ENCODE measurements around the gene PHYHD1.

The PHYHD1 gene

GRCh38 chr9:128884164-128884563 lies 36.6 kb upstream of the PHYHD1 start:
- intact Hi-C loops (cut with DNase I; ENCODE audit: low total_unique reads): loop anchor here (5.0 kb wide), 1 partner anchor 38 kb away; the partner anchor contains the start of gene PHYHD1

GRCh38 chr9:128885376-128885775 lies 35.4 kb upstream of the PHYHD1 start:
- TF ChIP-seq CTCF (IDR thresholded peaks at IDR 0.05): no peak
- Histone ChIP-seq H3K4me1 (peaks cover 0 to 75% (median 65%) of the 10 kb centered on the region in 4 donors), H3K27ac (peak overlapping the region; percentile 94 to 98), H3K36me3 (peaks cover 5 to 57% (median 33%) of the 10 kb centered on the region in 3 donors), H3K27me3 (no peaks in the 10 kb centered on the region), H3K9me3 (no peaks in the 10 kb centered on the region), H3K4me3 (peak overlapping the region in 1 of 2 donors; percentile 96)
- no peak for DNase-seq
- intact Hi-C loops (cut with DNase I; ENCODE audit: low total_unique reads): no loop called here

More at GRCh38 chr9:128884164-128884563, 36.6 kb upstream of the PHYHD1 start:
- peak overlapping the region; percentile 84 to 96 for H3K4me3 ChIP-seq
- peak overlapping the region; percentile 94 to 98 for H3K27ac ChIP-seq
- no peak for TF ChIP-seq CTCF (IDR thresholded peaks at IDR 0.05)
- no peaks in the 10 kb centered on the region for H3K9me3 ChIP-seq
- no peaks in the 10 kb centered on the region for H3K27me3 ChIP-seq
- H3K4me1 ChIP-seq: peaks cover 0 to 81% (median 65%) of the 10 kb centered on the region in 4 donors
- H3K36me3 ChIP-seq: peaks cover 5 to 44% (median 26%) of the 10 kb centered on the region in 3 donors
- DNase-seq: no peak

GRCh38 chr9:128885798-128886197 lies 35.0 kb upstream of the PHYHD1 start:
- H3K27ac ChIP-seq: peak overlapping the region; percentile 94 to 98

GRCh38 chr9:128886211-128886891 lies 34.4 kb upstream of the PHYHD1 start:
- no peak for TF ChIP-seq CTCF (IDR thresholded peaks at IDR 0.05)
- Histone ChIP-seq H3K4me3 (peak overlapping the region in 1 of 2 donors; percentile 96), H3K4me1 (peaks cover under 1 to 78% (median 67%) of the 10 kb centered on the region in 4 donors), H3K27ac (peak overlapping the region; percentile 94 to 98), H3K36me3 (peaks cover 5 to 60% (median 33%) of the 10 kb centered on the region in 3 donors), H3K9me3 (no peaks in the 10 kb centered on the region), H3K27me3 (no peaks in the 10 kb centered on the region)
- no peak for DNase-seq
- intact Hi-C loops (cut with DNase I; ENCODE audit: low total_unique reads): no loop called here

More at GRCh38 chr9:128885798-128886197, 35.0 kb upstream of the PHYHD1 start:
- Histone ChIP-seq H3K27me3 (no peaks in the 10 kb centered on the region), H3K4me1 (peaks cover 0 to 75% (median 66%) of the 10 kb centered on the region in 4 donors), H3K4me3 (peak overlapping the region in 1 of 2 donors; percentile 96), H3K9me3 (no peaks in the 10 kb centered on the region), H3K36me3 (peaks cover 5 to 60% (median 33%) of the 10 kb centered on the region in 3 donors)
- no peak for TF ChIP-seq CTCF (IDR thresholded peaks at IDR 0.05)
- intact Hi-C loops (cut with DNase I; ENCODE audit: low total_unique reads): no loop called here
- no peak for DNase-seq

GRCh38 chr9:128887049-128887448 lies 33.7 kb upstream of the PHYHD1 start:
- H3K27ac ChIP-seq: peak overlapping the region; percentile 94 to 98
- H3K4me3 ChIP-seq: no peak overlapping the region
- peaks cover 5 to 60% (median 33%) of the 10 kb centered on the region in 3 donors for H3K36me3 ChIP-seq
- intact Hi-C loops (cut with DNase I; ENCODE audit: low total_unique reads): no loop called here
- H3K27me3 ChIP-seq: no peaks in the 10 kb centered on the region
- no peak for TF ChIP-seq CTCF (IDR thresholded peaks at IDR 0.05)
- H3K9me3 ChIP-seq: no peaks in the 10 kb centered on the region
- no peak for DNase-seq
- peaks cover 8 to 84% (median 74%) of the 10 kb centered on the region in 4 donors for H3K4me1 ChIP-seq

Data from tibial artery (tissue), 4 donors.